Keratinocyte (primary cell): Measurements from ENCODE around the gene NLRP6. TPM values are rescaled to one million over a fixed set of nuclear protein-coding genes. Genes with fewer than 3 reads are reported as not detected.

Experiments
- DNase-seq: peaks from one replicate; pipeline ENCODE4 v3.0.0-alpha.2; 2011; ENCODE audit warnings: low read depth, missing footprints, low spot score
- FAIRE-seq: peaks from 2 replicates; lab custom pipeline; 2011; peaks lifted over from hg19 to GRCh38; lab: Jason Lieb, UNC
- H2AFZ ChIP-seq: 2 replicates; pipeline ENCODE4 v1.6.0; 2012; ENCODE audit warnings: low read length, control low read depth, inconsistent platforms; ENCODE audit not compliant: control insufficient read depth
- H3K27ac ChIP-seq: 2 replicates; pipeline ENCODE4 v1.5.1; 2011; ENCODE audit warnings: low read length; ENCODE audit not compliant: control insufficient read depth, insufficient read depth
- H3K27me3 ChIP-seq: 3 replicates; pipeline ENCODE4 v1.6.0; 2011; ENCODE audit warnings: low read length; ENCODE audit not compliant: control insufficient read depth, insufficient read depth; ENCODE audit errors: extremely low read depth
- H3K36me3 ChIP-seq, 2 experiments: 2 replicates in 1 of 2; 3 replicates in 1 of 2; pipeline ENCODE4 v1.5.1; 2011; ENCODE audit warnings: low read length in 2 of 2, mild to moderate bottlenecking in 1 of 2; ENCODE audit not compliant: control insufficient read depth in 2 of 2, insufficient read depth in 2 of 2; ENCODE audit errors: extremely low read depth in 1 of 2
- H3K4me1 ChIP-seq: 3 replicates; pipeline ENCODE4 v1.5.1; 2011; ENCODE audit warnings: low read length; ENCODE audit not compliant: control insufficient read depth, insufficient read depth; ENCODE audit errors: extremely low read depth
- H3K4me2 ChIP-seq: 3 replicates; pipeline ENCODE4 v1.6.0; 2011; ENCODE audit warnings: low read depth, low read length; ENCODE audit not compliant: control insufficient read depth, insufficient read depth; ENCODE audit errors: extremely low read depth
- H3K4me3 ChIP-seq, 3 experiments: fragments of 200-600 bp in 1 of 3; sonication (generic) in 1 of 3; 2 replicates in 2 of 3; 3 replicates in 1 of 3; pipeline ENCODE4 v1.5.1; 2011 to 2016; ENCODE audit warnings: low read length in 3 of 3, mild to moderate bottlenecking in 3 of 3, control low read depth in 2 of 3, inconsistent platforms in 1 of 3, low read depth in 1 of 3, mixed read lengths in 1 of 3, mixed run types in 1 of 3, moderate library complexity in 1 of 3; ENCODE audit not compliant: control insufficient read depth in 2 of 3, insufficient read depth in 2 of 3; ENCODE audit errors: extremely low read depth in 1 of 3
- H3K79me2 ChIP-seq: 2 replicates; pipeline ENCODE4 v1.6.0; 2012; ENCODE audit warnings: low read length; ENCODE audit not compliant: control insufficient read depth, insufficient read depth
- H3K9ac ChIP-seq: 3 replicates; pipeline ENCODE4 v1.6.0; 2011; ENCODE audit warnings: low read length; ENCODE audit not compliant: control insufficient read depth, insufficient read depth; ENCODE audit errors: extremely low read depth
- H3K9me1 ChIP-seq: 3 replicates; pipeline ENCODE4 v1.6.0; 2011; ENCODE audit warnings: low read length; ENCODE audit not compliant: control insufficient read depth, insufficient read depth; ENCODE audit errors: extremely low read depth
- H3K9me3 ChIP-seq: 2 replicates; pipeline ENCODE4 v1.5.1; 2012; ENCODE audit warnings: low read depth, low read length; ENCODE audit not compliant: control insufficient read depth
- H4K20me1 ChIP-seq: 3 replicates; pipeline ENCODE4 v1.6.0; 2011; ENCODE audit warnings: low read length; ENCODE audit not compliant: control insufficient read depth, insufficient read depth; ENCODE audit errors: extremely low read depth
- CTCF ChIP-seq, 3 experiments: IDR thresholded peaks in 1 of 3; conservative IDR thresholded peaks in 1 of 3; optimal IDR thresholded peaks in 1 of 3; 2 replicates in 2 of 3; 3 replicates in 1 of 3; pipeline versions ENCODE3 to v1.5.1; 2011; ENCODE audit warnings: low read length in 3 of 3, mild to moderate bottlenecking in 3 of 3, moderate library complexity in 2 of 3, control low read depth in 1 of 3, inconsistent platforms in 1 of 3; ENCODE audit not compliant: insufficient read depth in 2 of 3; ENCODE audit errors: extremely low read depth in 1 of 3
- EZH2 ChIP-seq: IDR thresholded peaks from one replicate; pipeline ENCODE4 v1.6.1; 2012; ENCODE audit warnings: inconsistent platforms, mild to moderate bottlenecking, low read length, moderate library complexity
- dilution Hi-C: fragments of 300-500 bp; cut with MboI; formaldehyde crosslinking; loops from one replicate; pipeline ENCODE4 v1.7.0; 2020; ENCODE audit warnings: low sequenced_read_pairs; ENCODE audit not compliant: extremely low pct_ligation_motif_present
- polyA plus RNA-seq, 5 experiments: library from polyadenylated mRNA; depleted of rRNA in 3 of 5; stranded (reverse) in 3 of 5; stranded (forward) in 1 of 5; unstranded in 1 of 5; fragments of >200 nt; gene quantifications; 1 replicate in 1 of 5; 2 replicates in 3 of 5; 3 replicates in 1 of 5; pipeline versions ENCODE4 v1.2.1 to v1.2.3, GENCODE V29; 2011 to 2012; ENCODE audit warnings: missing spikeins in 2 of 5, low read depth in 1 of 5, low replicate concordance in 1 of 5

NLRP6 gene
- polyA plus RNA-seq, 1 donor (not counting 4 experiments of a cell fraction or from before 2014, with no cell fraction given) = not detected

GRCh38 chr11:259413-259812 lies 18.8 kb upstream of the NLRP6 start:
- H3K9ac ChIP-seq = no peak overlapping the region
- no peak for DNase-seq
- no peaks in the 10 kb centered on the region for H3K79me2 ChIP-seq
- no peaks in the 10 kb centered on the region for H3K9me3 ChIP-seq
- H3K36me3 ChIP-seq = no peaks in the 10 kb centered on the region
- no peaks in the 10 kb centered on the region for H3K9me1 ChIP-seq
- H3K27ac ChIP-seq = no peak overlapping the region
- H3K4me1 ChIP-seq = no peaks in the 10 kb centered on the region
- no peak for FAIRE-seq
- TF ChIP-seq EZH2 (no peak), CTCF (optimal IDR thresholded peaks at IDR 0.05 in 1 of 3, IDR thresholded peaks at IDR 0.05 in 1 of 3, conservative IDR thresholded peaks at IDR 0.05 in 1 of 3; ENCODE audit: extremely low read depth in 1 of 3, insufficient read depth in 2 of 3, low read length in 3 of 3) (no peak)
- dilution Hi-C loops = no loop called here
- H2AFZ ChIP-seq = no peak overlapping the region
- no peaks in the 10 kb centered on the region for H3K27me3 ChIP-seq
- H3K4me2 ChIP-seq = no peak overlapping the region
- H3K4me3 ChIP-seq = no peak overlapping the region
- H4K20me1 ChIP-seq = no peaks in the 10 kb centered on the region

- DNase-seq = no peak
- Histone ChIP-seq H3K27ac (no peak overlapping the region), H3K27me3 (no peaks in the 10 kb centered on the region), H3K79me2 (no peaks in the 10 kb centered on the region), H3K9ac (no peak overlapping the region), H3K9me3 (no peaks in the 10 kb centered on the region), H3K9me1 (no peaks in the 10 kb centered on the region), H3K4me2 (no peak overlapping the region), H4K20me1 (no peaks in the 10 kb centered on the region), H3K4me3 (no peak overlapping the region), H3K36me3 (no peaks in the 10 kb centered on the region), H2AFZ (no peak overlapping the region), H3K4me1 (no peaks in the 10 kb centered on the region)
- dilution Hi-C loops = no loop called here
- no peak for FAIRE-seq
- TF ChIP-seq EZH2 = no peak
- TF ChIP-seq CTCF (optimal IDR thresholded peaks at IDR 0.05 in 1 of 3, IDR thresholded peaks at IDR 0.05 in 1 of 3, conservative IDR thresholded peaks at IDR 0.05 in 1 of 3; ENCODE audit: extremely low read depth in 1 of 3, insufficient read depth in 2 of 3, low read length in 3 of 3) = no peak
These were observed 16.6 kb upstream of the NLRP6 start for GRCh38 chr11:261624-262023.
